SK-N-MC (cell line): ENCODE results near the gene HOXA11.

Experiments used
- DNase-seq: peaks from one replicate; pipeline ENCODE4 v3.0.0-alpha.2; 2011; ENCODE audit warnings: low read depth, low spot score
- H3K27ac ChIP-seq: fragments of 200-600 bp; sonication (generic); 2 replicates; pipeline ENCODE4 v1.5.1; 2016; ENCODE audit warnings: mixed run types
- H3K36me3 ChIP-seq: fragments of 200-600 bp; sonication (generic); 2 replicates; pipeline ENCODE4 v1.6.1; 2017; ENCODE audit warnings: antibody characterized with exemption, low read length, mixed read lengths; ENCODE audit not compliant: insufficient read depth
- H3K4me3 ChIP-seq: fragments of 200-600 bp; sonication (generic); 2 replicates; pipeline ENCODE4 v1.5.1; 2016
- H3K9ac ChIP-seq: fragments of 200-600 bp; sonication (generic); 2 replicates; pipeline ENCODE4 v1.8.0; 2017; ENCODE audit warnings: mixed run types, mixed read lengths; ENCODE audit not compliant: insufficient read length
- H3K9me3 ChIP-seq: fragments of 200-600 bp; sonication (generic); 2 replicates; pipeline ENCODE4 v1.6.1; 2017; ENCODE audit warnings: low read depth, mild to moderate bottlenecking, antibody characterized with exemption, low read length, moderate library complexity, mixed read lengths
- EZH2 ChIP-seq: fragments of 200-600 bp; sonication (generic); IDR thresholded peaks from one replicate; pipeline ENCODE4 v1.6.1; 2017; ENCODE audit warnings: antibody characterized with exemption
- FOXP2 ChIP-seq: optimal IDR thresholded peaks from 2 replicates; pipeline ENCODE3; 2011; ENCODE audit warnings: mild to moderate bottlenecking, moderate library complexity; ENCODE audit not compliant: insufficient read depth; ENCODE audit errors: extremely low read length, control extremely low read depth
- POLR2AphosphoS5 ChIP-seq: IDR thresholded peaks from 2 replicates; pipeline ENCODE4 v1.6.1; 2012; ENCODE audit warnings: mild to moderate bottlenecking, low read depth, low read length, borderline replicate concordance

Gene HOXA11

DNA sequence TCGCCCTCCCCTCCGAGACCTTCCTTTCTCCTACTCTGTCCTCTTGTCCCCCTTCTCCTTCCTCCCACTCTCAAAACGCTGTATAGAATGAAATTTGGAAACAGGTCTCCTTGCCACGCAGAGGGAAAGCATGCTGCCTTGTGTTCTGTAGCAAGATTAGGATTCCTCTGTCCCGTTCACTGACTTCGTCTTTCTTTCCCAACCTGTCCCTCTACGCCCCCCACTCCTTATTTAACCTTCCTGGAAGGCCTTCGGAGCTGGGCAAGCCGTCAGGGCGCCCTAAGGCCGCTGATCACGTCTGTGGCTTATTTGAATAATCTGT is 21.0 kb downstream of the HOXA11 start:
- no peak overlapping the region for H3K9ac ChIP-seq
- H3K27ac ChIP-seq, result no peak overlapping the region
- no peak for TF ChIP-seq EZH2
- no peak for TF ChIP-seq POLR2AphosphoS5
- no peak for TF ChIP-seq FOXP2
- no peak for DNase-seq
- H3K36me3 ChIP-seq, result no peaks in the 10 kb centered on the region
- H3K4me3 ChIP-seq, result no peak overlapping the region
- H3K9me3 ChIP-seq, result no peaks in the 10 kb centered on the region

DNA sequence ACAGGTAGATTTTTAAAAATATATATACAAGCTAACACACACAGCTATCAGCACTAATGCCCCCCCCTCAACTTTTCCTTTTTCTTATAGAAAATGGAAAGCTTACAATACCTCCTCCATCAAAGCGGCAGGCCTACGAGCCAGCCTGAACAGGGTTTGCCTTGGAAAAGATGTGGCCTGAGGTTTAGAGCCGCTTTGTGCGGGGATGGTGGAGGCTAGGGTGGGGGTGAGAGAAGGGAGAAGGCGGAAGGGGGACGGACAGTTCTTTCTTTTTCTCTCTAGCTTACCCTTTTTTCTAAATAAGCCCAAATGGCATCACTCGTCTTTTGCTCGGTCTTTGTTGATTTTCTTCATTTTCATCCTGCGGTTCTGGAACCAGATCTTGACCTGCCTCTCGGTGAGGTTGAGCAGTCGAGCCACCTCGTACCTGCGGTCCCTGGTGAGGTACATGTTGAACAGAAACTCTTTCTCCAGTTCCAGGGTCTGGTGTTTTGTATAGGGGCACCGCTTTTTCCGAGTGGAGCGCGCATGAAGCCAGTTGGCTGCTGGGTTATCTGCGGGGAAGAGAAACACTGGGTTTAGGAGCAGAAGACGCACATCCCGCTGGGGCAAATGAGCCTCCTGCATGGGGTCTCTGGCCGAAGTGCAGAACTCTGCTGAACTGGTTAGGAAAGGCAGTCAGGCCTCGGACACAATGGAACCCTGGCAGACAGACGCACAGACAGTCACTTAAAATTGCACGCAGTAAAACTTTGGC is 21.6 kb downstream of the HOXA11 start:
- no peak overlapping the region for H3K27ac ChIP-seq
- DNase-seq, result no peak

GRCh38 chr7:27162561-27163287 is 22.3 kb downstream of the HOXA11 start:
- TF ChIP-seq POLR2AphosphoS5 (no peak), FOXP2 (no peak), EZH2 (no peak)
- no peak overlapping the region for H3K27ac ChIP-seq
- no peak overlapping the region for H3K9ac ChIP-seq
- DNase-seq, result no peak
- no peaks in the 10 kb centered on the region for H3K9me3 ChIP-seq
- no peaks in the 10 kb centered on the region for H3K36me3 ChIP-seq
- no peak overlapping the region for H3K4me3 ChIP-seq

More for the DNA sequence above, 21.6 kb downstream of the HOXA11 start:
- no peak for TF ChIP-seq EZH2
- H3K36me3 ChIP-seq, result no peaks in the 10 kb centered on the region
- H3K9ac ChIP-seq, result no peak overlapping the region
- H3K4me3 ChIP-seq, result no peak overlapping the region
- H3K9me3 ChIP-seq, result no peaks in the 10 kb centered on the region

DNA sequence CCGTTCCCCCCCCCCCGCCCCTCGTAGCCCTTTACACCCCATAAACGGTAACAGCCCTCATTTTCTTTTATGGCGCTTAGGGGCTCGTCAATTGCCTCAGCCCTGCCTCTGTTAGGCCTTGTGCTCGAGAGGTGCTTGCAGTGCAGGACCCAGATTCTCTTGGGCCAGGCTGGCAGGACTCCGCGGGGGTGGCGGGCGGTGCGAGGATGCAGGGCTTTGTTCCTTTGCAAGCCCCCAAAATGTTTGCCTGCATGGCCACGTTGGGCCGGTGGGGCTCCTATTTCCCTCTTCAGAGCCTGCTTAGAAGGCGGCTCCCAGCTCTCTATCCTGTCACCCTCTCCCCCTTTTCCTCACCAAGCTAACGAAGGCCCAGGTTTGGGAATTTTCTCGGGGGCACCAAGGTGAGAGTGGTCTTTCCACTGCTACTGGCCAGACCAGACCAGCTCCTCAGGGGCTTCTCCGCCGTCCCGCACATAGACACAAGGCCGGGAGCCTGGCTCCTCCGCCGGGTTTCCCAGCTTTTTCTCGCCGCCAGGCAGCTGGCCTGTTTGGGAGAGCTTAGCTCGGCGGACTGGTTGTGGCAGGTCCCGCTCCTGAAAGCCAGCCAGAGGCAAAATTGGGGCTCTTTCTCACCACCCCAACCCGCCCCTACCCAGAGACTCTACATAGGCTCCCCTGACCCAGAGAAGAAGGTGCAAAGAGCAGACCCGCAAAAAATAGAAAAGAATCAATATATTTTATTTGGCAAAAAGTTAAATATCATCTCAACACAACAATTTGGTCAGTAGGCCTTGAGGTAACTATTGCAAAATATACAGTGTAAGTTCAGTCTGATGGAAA is 23.1 kb downstream of the HOXA11 start:
- H3K27ac ChIP-seq, result no peak overlapping the region
- no peaks in the 10 kb centered on the region for H3K36me3 ChIP-seq
- no peak for DNase-seq
- H3K9me3 ChIP-seq, result no peaks in the 10 kb centered on the region
- TF ChIP-seq EZH2, result no peak
- no peak for TF ChIP-seq POLR2AphosphoS5
- no peak for TF ChIP-seq FOXP2
- no peak overlapping the region for H3K9ac ChIP-seq
- H3K4me3 ChIP-seq, result no peak overlapping the region

GRCh38 chr7:27161214-27161720 is 23.8 kb downstream of the HOXA11 start:
- no peak overlapping the region for H3K9ac ChIP-seq
- no peak overlapping the region for H3K27ac ChIP-seq
- peak overlapping the region; percentile 80 for H3K4me3 ChIP-seq
- no peaks in the 10 kb centered on the region for H3K36me3 ChIP-seq
- DNase-seq, result no peak
- no peak for TF ChIP-seq POLR2AphosphoS5
- TF ChIP-seq EZH2, result no peak
- TF ChIP-seq FOXP2, result no peak
- no peaks in the 10 kb centered on the region for H3K9me3 ChIP-seq

DNA sequence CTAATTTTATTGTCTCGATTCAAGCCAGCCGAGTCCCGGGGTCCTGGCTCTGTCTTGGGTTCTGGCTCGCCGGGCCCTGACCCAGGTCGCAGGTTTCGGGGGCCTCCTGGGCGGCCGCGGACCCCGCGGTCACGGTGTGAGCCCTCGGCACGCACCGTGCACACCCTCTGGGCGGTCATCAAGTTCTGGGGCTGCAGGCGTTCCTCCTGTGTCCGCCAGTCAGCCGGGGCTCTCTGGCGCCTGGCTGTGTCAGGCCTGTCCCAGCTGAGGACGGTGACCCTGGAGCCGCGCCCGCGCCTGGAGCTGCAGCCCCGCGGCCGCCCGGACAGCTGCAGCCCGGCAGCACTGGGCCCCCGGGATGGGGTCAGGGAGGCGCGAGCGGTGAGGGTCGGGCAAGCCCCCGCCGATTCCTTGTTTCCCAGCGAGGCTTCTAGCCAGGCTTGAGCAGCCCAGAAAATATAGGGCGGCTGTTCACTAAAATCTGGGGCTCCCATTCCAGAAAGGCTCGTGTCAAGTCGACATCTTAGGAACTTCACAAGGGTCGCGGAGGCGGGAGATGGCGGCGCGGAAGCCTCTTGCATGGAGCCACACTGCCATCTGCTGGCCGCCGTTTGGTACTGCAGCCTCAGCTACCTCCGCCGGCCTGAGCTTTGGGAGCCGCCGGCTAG is 24.4 kb downstream of the HOXA11 start:
- no peaks in the 10 kb centered on the region for H3K36me3 ChIP-seq
- TF ChIP-seq EZH2 (no peak), FOXP2 (peak; percentile 51)
- peak overlapping the region; percentile 80 for H3K4me3 ChIP-seq
- H3K9ac ChIP-seq, result peak overlapping the region; percentile 62
- DNase-seq, result no peak
- H3K9me3 ChIP-seq, result no peaks in the 10 kb centered on the region
- no peak overlapping the region for H3K27ac ChIP-seq

GRCh38 chr7:27160145-27160545 is 24.9 kb downstream of the HOXA11 start:
- H3K9me3 ChIP-seq, result no peaks in the 10 kb centered on the region
- H3K36me3 ChIP-seq, result no peaks in the 10 kb centered on the region
- no peak overlapping the region for H3K27ac ChIP-seq
- TF ChIP-seq EZH2 (no peak), POLR2AphosphoS5 (no peak), FOXP2 (no peak)
- peak overlapping the region; percentile 62 for H3K9ac ChIP-seq
- H3K4me3 ChIP-seq, result peak overlapping the region; percentile 80
- no peak for DNase-seq
